ENCODE results near the gene NCL. TPM values are rescaled to one million over a fixed set of nuclear protein-coding genes. Genes with fewer than 3 reads are reported as not detected.

The NCL gene
- total RNA-seq, 1 donor from 2014 or later: 298 TPM

- Mint-ChIP-seq H3K9me3 (ENCODE audit: low read depth) (no peaks in the 10 kb centered on the region), H3K27me3 (ENCODE audit: low read depth) (no peaks in the 10 kb centered on the region), H3K27ac (ENCODE audit: unreplicated experiment) (peak overlapping the region; percentile 85), H3K4me1 (ENCODE audit: low read depth) (no peaks in the 10 kb centered on the region), H3K36me3 (ENCODE audit: low read depth) (peaks cover 29% of the 10 kb centered on the region), H3K4me3 (ENCODE audit: unreplicated experiment) (no peak overlapping the region)
- DNase-seq (ENCODE audit: low spot score): no peak
- no peak for TF ChIP-seq CTCF (IDR thresholded peaks at IDR 0.05)
Observed at GRCh38 chr2:231452799-231453508, 11.3 kb downstream of the NCL start.

GRCh38 chr2:231450548-231450989 lies 13.7 kb downstream of the NCL start:
- Mint-ChIP-seq H3K4me1 (ENCODE audit: low read depth) (no peaks in the 10 kb centered on the region), H3K4me3 (ENCODE audit: unreplicated experiment) (no peak overlapping the region), H3K27ac (ENCODE audit: unreplicated experiment) (no peak overlapping the region), H3K36me3 (ENCODE audit: low read depth) (peaks cover 11% of the 10 kb centered on the region), H3K27me3 (ENCODE audit: low read depth) (no peaks in the 10 kb centered on the region), H3K9me3 (ENCODE audit: low read depth) (no peaks in the 10 kb centered on the region)
- no peak for DNase-seq (ENCODE audit: low spot score)
- no peak for TF ChIP-seq CTCF (IDR thresholded peaks at IDR 0.05)

GRCh38 chr2:231449503-231450054 lies 14.7 kb downstream of the NCL start:
- H3K4me1 Mint-ChIP-seq (ENCODE audit: low read depth): no peaks in the 10 kb centered on the region
- DNase-seq (ENCODE audit: low spot score): no peak
- H3K27ac Mint-ChIP-seq (ENCODE audit: unreplicated experiment): no peak overlapping the region
- H3K9me3 Mint-ChIP-seq (ENCODE audit: low read depth): no peaks in the 10 kb centered on the region
- no peak for TF ChIP-seq CTCF (IDR thresholded peaks at IDR 0.05)
- H3K27me3 Mint-ChIP-seq (ENCODE audit: low read depth): no peaks in the 10 kb centered on the region
- no peak overlapping the region for H3K4me3 Mint-ChIP-seq (ENCODE audit: unreplicated experiment)
- peaks cover 3% of the 10 kb centered on the region for H3K36me3 Mint-ChIP-seq (ENCODE audit: low read depth)

DNA sequence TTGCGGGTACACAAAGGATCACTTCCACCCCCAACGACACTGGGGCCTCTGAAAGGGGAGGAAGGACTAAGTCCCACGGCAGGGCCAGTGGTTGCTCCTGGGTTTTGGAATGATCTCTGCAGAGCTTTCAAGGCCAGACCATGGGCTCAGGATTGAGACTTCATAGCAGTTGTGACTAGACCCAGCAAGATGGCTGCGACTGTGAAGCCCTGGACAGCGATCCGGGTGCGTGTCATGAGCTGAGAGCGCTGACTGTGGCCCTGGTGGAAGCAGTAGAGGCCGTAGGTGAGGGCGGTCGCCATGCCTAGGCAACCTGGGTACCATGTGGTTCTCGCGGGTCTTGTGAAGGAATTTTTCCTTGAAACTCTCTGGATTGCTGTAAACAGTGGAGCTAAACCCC lies 27.3 kb downstream of the NCL start:
- Mint-ChIP-seq H3K4me1 (ENCODE audit: low read depth) (no peaks in the 10 kb centered on the region), H3K9me3 (ENCODE audit: low read depth) (peaks cover 1% of the 10 kb centered on the region), H3K27ac (ENCODE audit: unreplicated experiment) (no peak overlapping the region), H3K27me3 (ENCODE audit: low read depth) (no peaks in the 10 kb centered on the region), H3K36me3 (ENCODE audit: low read depth) (peaks cover under 1% of the 10 kb centered on the region), H3K4me3 (ENCODE audit: unreplicated experiment) (no peak overlapping the region)
- no peak for TF ChIP-seq CTCF (IDR thresholded peaks at IDR 0.05)
- no peak for DNase-seq (ENCODE audit: low spot score)

DNA sequence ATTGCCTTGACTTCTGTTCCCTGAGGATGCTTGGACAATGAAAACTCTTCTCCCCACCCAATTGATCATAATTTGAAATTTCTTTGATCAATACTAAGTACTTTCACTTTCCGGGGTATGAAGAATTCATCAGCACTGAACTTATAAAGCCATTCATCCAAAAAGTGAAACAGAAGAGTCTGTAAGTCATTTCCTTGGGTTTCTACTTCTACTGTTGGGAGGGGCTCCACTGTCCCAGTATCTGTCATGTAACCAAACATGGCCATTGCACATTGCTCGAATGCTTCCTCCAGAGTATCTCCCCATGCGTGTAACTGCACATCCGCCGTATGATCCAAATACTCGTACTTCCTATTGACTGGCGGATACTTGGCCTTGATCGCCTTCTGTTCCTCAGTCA lies 30.3 kb downstream of the NCL start:
- Mint-ChIP-seq H3K27ac (ENCODE audit: unreplicated experiment) (no peak overlapping the region), H3K9me3 (ENCODE audit: low read depth) (peaks cover 17% of the 10 kb centered on the region), H3K36me3 (ENCODE audit: low read depth) (peaks cover 10% of the 10 kb centered on the region), H3K27me3 (ENCODE audit: low read depth) (no peaks in the 10 kb centered on the region), H3K4me1 (ENCODE audit: low read depth) (no peaks in the 10 kb centered on the region), H3K4me3 (ENCODE audit: unreplicated experiment) (no peak overlapping the region)
- no peak for DNase-seq (ENCODE audit: low spot score)
- no peak for TF ChIP-seq CTCF (IDR thresholded peaks at IDR 0.05)

Measured in chondrocyte (in vitro differentiated cells).